ENCODE measurements around the gene ACAA1. TPM values are rescaled to one million over a fixed set of nuclear protein-coding genes. Genes with fewer than 3 reads are reported as not detected.
A peak's percentile ranks its signal among the peaks of the same experiment; 100 is the strongest.

The ACAA1 gene
- total and polyA plus RNA-seq, 10 of the 15 experiments (the other 5 are each of a cell fraction or from before 2014, with no cell fraction given): 5.7 to 85.4 (median 60.6) TPM

DNA sequence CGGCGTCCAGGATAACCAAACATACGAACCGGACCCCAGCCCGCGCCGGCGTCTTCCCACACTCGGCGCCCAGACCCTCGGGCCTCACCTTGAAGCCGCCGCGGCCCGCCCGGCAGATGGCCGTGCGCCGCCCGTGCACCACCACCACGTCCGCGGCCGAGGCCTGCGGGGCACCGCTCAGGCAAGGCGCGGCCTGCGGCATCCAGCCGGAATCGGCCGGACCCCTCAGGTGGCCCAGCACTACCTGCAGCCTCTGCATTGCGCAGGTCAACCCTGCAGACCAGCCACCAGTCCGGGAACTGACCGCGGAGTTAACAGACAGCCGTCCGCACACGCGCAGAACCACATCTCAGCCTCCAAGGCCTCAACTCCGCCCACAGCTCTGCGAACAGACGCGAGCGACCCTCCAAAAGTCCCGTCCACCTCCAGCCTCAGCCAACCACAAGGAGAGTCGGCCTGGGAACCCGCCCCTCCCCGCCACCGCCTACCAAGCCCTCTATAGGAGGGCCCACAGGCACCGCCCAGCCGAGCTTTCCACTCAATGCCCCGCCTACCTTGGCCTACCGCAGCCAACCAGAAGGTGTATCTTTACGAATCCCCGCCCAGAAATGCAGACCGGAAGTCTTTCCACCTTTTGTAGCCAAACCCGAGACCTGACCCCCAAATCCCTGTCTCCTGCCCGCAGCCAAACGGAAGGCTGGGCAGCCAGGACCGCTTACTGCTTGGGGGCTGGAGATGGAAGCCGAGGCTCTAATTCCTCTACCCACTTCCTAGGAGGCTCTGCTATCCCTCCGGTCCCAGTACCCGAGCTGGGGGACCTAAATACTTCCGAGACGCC lies at the start of gene ACAA1 (continued):
- TF ChIP-seq STAT1 (conservative IDR thresholded peaks at IDR 0.05): no peak
- peak in 1 of 2 experiments; percentile 59; a peak in 2 of 4 replicates for TF ChIP-seq SRF (IDR thresholded peaks at IDR 0.05; ENCODE audit: low read depth in 2 of 2, low read length in 2 of 2)
- TF ChIP-seq YBX1 (IDR thresholded peaks at IDR 0.05): no peak
- TF ChIP-seq EGR1 (IDR thresholded peaks at IDR 0.05; ENCODE audit: borderline replicate concordance in 1 of 2, low read depth in 2 of 2, low read length in 2 of 2): no peak
- TF ChIP-seq POLR2A (IDR thresholded peaks at IDR 0.05; ENCODE audit: low read depth, low read length): peak; percentile 89
- TF ChIP-seq HDAC6 (IDR thresholded peaks at IDR 0.05; ENCODE audit: unreplicated experiment): no peak
- no peak for TF ChIP-seq NFYA (IDR thresholded peaks at IDR 0.05; ENCODE audit: borderline replicate concordance, low read depth, low read length)
- TF ChIP-seq SMAD1 (IDR thresholded peaks at IDR 0.05; ENCODE audit: low read depth, partially characterized antibody): peak; percentile 52
- peak; percentile 65; the same call in 1 of the 2 replicates for TF ChIP-seq EED (IDR thresholded peaks at IDR 0.05; ENCODE audit: low read depth)
- no peak for TF ChIP-seq SUZ12 (IDR thresholded peaks at IDR 0.05; ENCODE audit: unreplicated experiment)
- TF ChIP-seq HDGF (IDR thresholded peaks at IDR 0.05): peak; percentile 100
- 0 out of 2 replicates have a peak, but pooled peaks have one; percentile 25 for TF ChIP-seq ZNF207 (IDR thresholded peaks at IDR 0.05; ENCODE audit: borderline replicate concordance)
- TF ChIP-seq, protein P1, sequence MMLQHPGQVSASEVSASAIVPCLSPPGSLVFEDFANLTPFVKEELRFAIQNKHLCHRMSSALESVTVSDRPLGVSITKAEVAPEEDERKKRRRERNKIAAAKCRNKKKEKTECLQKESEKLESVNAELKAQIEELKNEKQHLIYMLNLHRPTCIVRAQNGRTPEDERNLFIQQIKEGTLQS (IDR thresholded peaks at IDR 0.05; ENCODE audit: borderline replicate concordance, extremely low read depth, low read depth, low read length): no peak
- no peak for TF ChIP-seq BRCA1 (IDR thresholded peaks at IDR 0.05; ENCODE audit: low read depth, low read length)
- peak; percentile 88 for TF ChIP-seq LARP7 (IDR thresholded peaks at IDR 0.05)
- no peak for TF ChIP-seq MYB (IDR thresholded peaks at IDR 0.05; ENCODE audit: borderline replicate concordance, low read depth, low read length)
- no peak for TF ChIP-seq TCF3 (IDR thresholded peaks at IDR 0.05; ENCODE audit: borderline replicate concordance, insufficient read depth, low read depth, low read length)
- no peak for TF ChIP-seq NBN (IDR thresholded peaks at IDR 0.05)
- TF ChIP-seq RB1 (IDR thresholded peaks at IDR 0.05; ENCODE audit: borderline replicate concordance): peak; percentile 57; the same call in 1 of the 2 replicates
- TF ChIP-seq TBL1XR1 (IDR thresholded peaks at IDR 0.05; ENCODE audit: low read depth, low read length): no peak
- TF ChIP-seq PAX8 (IDR thresholded peaks at IDR 0.05): no peak
- TF ChIP-seq, protein P2, sequence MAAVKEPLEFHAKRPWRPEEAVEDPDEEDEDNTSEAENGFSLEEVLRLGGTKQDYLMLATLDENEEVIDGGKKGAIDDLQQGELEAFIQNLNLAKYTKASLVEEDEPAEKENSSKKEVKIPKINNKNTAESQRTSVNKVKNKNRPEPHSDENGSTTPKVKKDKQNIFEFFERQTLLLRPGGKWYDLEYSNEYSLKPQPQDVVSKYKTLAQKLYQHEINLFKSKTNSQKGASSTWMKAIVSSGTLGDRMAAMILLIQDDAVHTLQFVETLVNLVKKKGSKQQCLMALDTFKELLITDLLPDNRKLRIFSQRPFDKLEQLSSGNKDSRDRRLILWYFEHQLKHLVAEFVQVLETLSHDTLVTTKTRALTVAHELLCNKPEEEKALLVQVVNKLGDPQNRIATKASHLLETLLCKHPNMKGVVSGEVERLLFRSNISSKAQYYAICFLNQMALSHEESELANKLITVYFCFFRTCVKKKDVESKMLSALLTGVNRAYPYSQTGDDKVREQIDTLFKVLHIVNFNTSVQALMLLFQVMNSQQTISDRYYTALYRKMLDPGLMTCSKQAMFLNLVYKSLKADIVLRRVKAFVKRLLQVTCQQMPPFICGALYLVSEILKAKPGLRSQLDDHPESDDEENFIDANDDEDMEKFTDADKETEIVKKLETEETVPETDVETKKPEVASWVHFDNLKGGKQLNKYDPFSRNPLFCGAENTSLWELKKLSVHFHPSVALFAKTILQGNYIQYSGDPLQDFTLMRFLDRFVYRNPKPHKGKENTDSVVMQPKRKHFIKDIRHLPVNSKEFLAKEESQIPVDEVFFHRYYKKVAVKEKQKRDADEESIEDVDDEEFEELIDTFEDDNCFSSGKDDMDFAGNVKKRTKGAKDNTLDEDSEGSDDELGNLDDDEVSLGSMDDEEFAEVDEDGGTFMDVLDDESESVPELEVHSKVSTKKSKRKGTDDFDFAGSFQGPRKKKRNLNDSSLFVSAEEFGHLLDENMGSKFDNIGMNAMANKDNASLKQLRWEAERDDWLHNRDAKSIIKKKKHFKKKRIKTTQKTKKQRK (IDR thresholded peaks at IDR 0.05; ENCODE audit: low read depth, low read length): no peak
- TF ChIP-seq, protein P3, sequence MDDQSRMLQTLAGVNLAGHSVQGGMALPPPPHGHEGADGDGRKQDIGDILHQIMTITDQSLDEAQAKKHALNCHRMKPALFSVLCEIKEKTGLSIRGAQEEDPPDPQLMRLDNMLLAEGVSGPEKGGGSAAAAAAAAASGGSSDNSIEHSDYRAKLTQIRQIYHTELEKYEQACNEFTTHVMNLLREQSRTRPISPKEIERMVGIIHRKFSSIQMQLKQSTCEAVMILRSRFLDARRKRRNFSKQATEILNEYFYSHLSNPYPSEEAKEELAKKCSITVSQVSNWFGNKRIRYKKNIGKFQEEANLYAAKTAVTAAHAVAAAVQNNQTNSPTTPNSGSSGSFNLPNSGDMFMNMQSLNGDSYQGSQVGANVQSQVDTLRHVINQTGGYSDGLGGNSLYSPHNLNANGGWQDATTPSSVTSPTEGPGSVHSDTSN (IDR thresholded peaks at IDR 0.05; ENCODE audit: insufficient replicate concordance, low read depth, low read length): peak; percentile 74
- no peak for TF ChIP-seq KDM1A (IDR thresholded peaks at IDR 0.05; ENCODE audit: borderline replicate concordance)
- TF ChIP-seq POLR2AphosphoS5 (IDR thresholded peaks at IDR 0.05; ENCODE audit: low read length): peak; percentile 92
- no peak for TF ChIP-seq TARDBP (IDR thresholded peaks at IDR 0.05; ENCODE audit: borderline replicate concordance)
- TF ChIP-seq, protein P4, sequence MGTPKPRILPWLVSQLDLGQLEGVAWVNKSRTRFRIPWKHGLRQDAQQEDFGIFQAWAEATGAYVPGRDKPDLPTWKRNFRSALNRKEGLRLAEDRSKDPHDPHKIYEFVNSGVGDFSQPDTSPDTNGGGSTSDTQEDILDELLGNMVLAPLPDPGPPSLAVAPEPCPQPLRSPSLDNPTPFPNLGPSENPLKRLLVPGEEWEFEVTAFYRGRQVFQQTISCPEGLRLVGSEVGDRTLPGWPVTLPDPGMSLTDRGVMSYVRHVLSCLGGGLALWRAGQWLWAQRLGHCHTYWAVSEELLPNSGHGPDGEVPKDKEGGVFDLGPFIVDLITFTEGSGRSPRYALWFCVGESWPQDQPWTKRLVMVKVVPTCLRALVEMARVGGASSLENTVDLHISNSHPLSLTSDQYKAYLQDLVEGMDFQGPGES (IDR thresholded peaks at IDR 0.05): peak; percentile 29

All from GM12878 (cell line).